Measurements from ENCODE around the gene KCNQ1. TPM values are rescaled to one million over a fixed set of nuclear protein-coding genes. Genes with fewer than 3 reads are reported as not detected.

Gene KCNQ1
- total RNA-seq, 1 experiment from 2014 or later: 2.3 TPM

- H4K91ac ChIP-seq (ENCODE audit: insufficient read length, low read depth, low read length): no peak overlapping the region
- Mint-ChIP-seq H3K27me3 (ENCODE audit: low read depth) (peaks cover 43% of the 10 kb centered on the region), H3K4me1 (peaks cover 11 to 22% of the 10 kb centered on the region in 2 experiments), H3K27ac (no peak overlapping the region; a peak in 1 of 7 replicates), H3K36me3 (ENCODE audit: insufficient read depth in 1 of 3, low read depth in 3 of 3) (peaks cover 2 to 15% (median 6%) of the 10 kb centered on the region in 3 experiments; a peak in 4 of 7 replicates), H3K9me3 (peaks cover 18 to 19% of the 10 kb centered on the region in 2 experiments), H3K4me3 (no peak overlapping the region)
- DNase-seq: no peak
- H3K79me2 ChIP-seq (ENCODE audit: insufficient read depth, low read length): no peaks in the 10 kb centered on the region
- TF ChIP-seq CTCF (conservative IDR thresholded peaks at IDR 0.05): no peak
- H3K23me2 ChIP-seq (ENCODE audit: insufficient read length, low read depth, low read length, poor library complexity, severe bottlenecking): no peaks in the 10 kb centered on the region
- no peak overlapping the region for H4K5ac ChIP-seq (ENCODE audit: insufficient read length, low read depth, low read length)
- H3K9me3 ChIP-seq (ENCODE audit: control insufficient read depth, low read depth, low read length): no peaks in the 10 kb centered on the region
- H3K56ac ChIP-seq (ENCODE audit: insufficient read length, low read depth, low read length): no peak overlapping the region
- H3K79me1 ChIP-seq (ENCODE audit: insufficient read depth, low read depth, low read length, poor library complexity, severe bottlenecking): no peaks in the 10 kb centered on the region
- H3K14ac ChIP-seq (ENCODE audit: insufficient read depth, low read length): no peak overlapping the region
- H3K27ac ChIP-seq (ENCODE audit: insufficient read length, low read depth, low read length): no peak overlapping the region
- H3K4ac ChIP-seq (ENCODE audit: low read depth, low read length): no peak overlapping the region
- no peak overlapping the region for H2BK12ac ChIP-seq (ENCODE audit: insufficient read length, low read depth, low read length)
- no peak overlapping the region for H3K4me2 ChIP-seq (ENCODE audit: insufficient read depth, insufficient read length, low read length)
- H4K8ac ChIP-seq (replicated peaks; ENCODE audit: insufficient read length, low read depth, low read length): no peak overlapping the region
- no peak overlapping the region for H2AFZ ChIP-seq (ENCODE audit: low read length)
- H2AK5ac ChIP-seq (ENCODE audit: insufficient read length, low read length): no peak overlapping the region
- no peak overlapping the region for H3K18ac ChIP-seq (ENCODE audit: insufficient read length, low read depth, low read length)
- no peak overlapping the region for H3T11ph ChIP-seq (ENCODE audit: low read length)
- no peak overlapping the region for H3K9ac ChIP-seq (ENCODE audit: extremely low read depth, insufficient read length, low read length)
- H3K4me1 ChIP-seq (ENCODE audit: insufficient read depth, low read length): no peaks in the 10 kb centered on the region
- no peaks in the 10 kb centered on the region for H4K20me1 ChIP-seq (ENCODE audit: control insufficient read depth, insufficient read depth, insufficient read length)
- no peak overlapping the region for H2BK5ac ChIP-seq (ENCODE audit: insufficient read length, low read length)
- H2BK120ac ChIP-seq (ENCODE audit: low read depth, low read length, poor library complexity, severe bottlenecking): no peak overlapping the region
- no peak overlapping the region for H2BK15ac ChIP-seq (ENCODE audit: low read depth, low read length)
- H2BK20ac ChIP-seq (ENCODE audit: low read depth, low read length, poor library complexity, severe bottlenecking): no peak overlapping the region
- no peaks in the 10 kb centered on the region for H3K27me3 ChIP-seq (ENCODE audit: insufficient read depth, low read length)
- H3K23ac ChIP-seq (ENCODE audit: insufficient read length, low read depth, low read length): no peak overlapping the region
- no CpG with 5 or more reads among the region's 2 CpGs for WGBS (ENCODE audit: extremely low coverage, insufficient read length, low lambda C conversion rate)
Measured at GRCh38 chr11:2782769-2783168, 338.0 kb downstream of the KCNQ1 start.

Data from H9 (cell line).